ENCODE measurements around the gene CTDNEP1. TPM values are rescaled to one million over a fixed set of nuclear protein-coding genes. Genes with fewer than 3 reads are reported as not detected.

Gene CTDNEP1
- total RNA-seq, 2 experiments from 2014 or later: 159 to 160 TPM

DNA sequence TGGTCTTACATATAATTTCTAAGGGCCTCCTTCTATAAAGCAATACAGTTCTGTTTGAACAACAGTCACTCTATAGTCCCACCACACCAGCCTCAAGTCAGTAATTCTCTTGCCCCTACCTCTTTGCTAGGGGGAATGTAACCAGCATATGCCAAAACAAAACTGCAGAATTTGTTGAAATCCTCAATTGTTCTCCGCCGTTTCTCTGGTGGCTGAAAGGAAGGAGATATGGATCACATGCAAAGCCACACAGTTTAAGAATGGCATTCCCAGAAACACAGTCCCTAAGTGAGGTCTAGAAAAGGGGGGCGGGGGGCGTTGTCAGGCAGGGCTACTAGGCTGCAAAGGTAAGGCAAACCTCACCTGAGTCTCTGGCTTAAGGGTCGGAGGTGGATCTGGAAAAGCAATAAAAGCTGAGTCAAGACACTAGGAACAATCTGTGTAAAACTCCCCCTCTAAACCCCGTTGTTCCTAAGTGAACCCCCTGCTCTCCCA is 14.2 kb downstream of the CTDNEP1 start:
- intact Hi-C loops (cut with micrococcal nuclease): no loop called here
- CTCF ChIA-PET: interaction anchor here (0.8 to 7.2 kb wide), 2 partner anchors 17 to 59 kb away, joined by 3 to 41 read pairs; partner anchors contain the start of genes ACADVL and DLG4
- peaks cover 2% of the 10 kb centered on the region for H3K27me3 Mint-ChIP-seq
- TF ChIP-seq, protein P1, sequence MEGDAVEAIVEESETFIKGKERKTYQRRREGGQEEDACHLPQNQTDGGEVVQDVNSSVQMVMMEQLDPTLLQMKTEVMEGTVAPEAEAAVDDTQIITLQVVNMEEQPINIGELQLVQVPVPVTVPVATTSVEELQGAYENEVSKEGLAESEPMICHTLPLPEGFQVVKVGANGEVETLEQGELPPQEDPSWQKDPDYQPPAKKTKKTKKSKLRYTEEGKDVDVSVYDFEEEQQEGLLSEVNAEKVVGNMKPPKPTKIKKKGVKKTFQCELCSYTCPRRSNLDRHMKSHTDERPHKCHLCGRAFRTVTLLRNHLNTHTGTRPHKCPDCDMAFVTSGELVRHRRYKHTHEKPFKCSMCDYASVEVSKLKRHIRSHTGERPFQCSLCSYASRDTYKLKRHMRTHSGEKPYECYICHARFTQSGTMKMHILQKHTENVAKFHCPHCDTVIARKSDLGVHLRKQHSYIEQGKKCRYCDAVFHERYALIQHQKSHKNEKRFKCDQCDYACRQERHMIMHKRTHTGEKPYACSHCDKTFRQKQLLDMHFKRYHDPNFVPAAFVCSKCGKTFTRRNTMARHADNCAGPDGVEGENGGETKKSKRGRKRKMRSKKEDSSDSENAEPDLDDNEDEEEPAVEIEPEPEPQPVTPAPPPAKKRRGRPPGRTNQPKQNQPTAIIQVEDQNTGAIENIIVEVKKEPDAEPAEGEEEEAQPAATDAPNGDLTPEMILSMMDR (IDR thresholded peaks at IDR 0.05): no peak
- no peaks in the 10 kb centered on the region for H3K9me3 Mint-ChIP-seq
- H3K4me3 Mint-ChIP-seq: peak overlapping the region; percentile 96
- POLR2A ChIA-PET: interaction anchor here (0.7 to 15.6 kb wide), 8 partner anchors 9 to 451 kb away, joined by 3 to 261 read pairs (median 4); partner anchors contain the start of genes ACADVL, CTDNEP1, DLG4 and ELP5
- DNase-seq (no peak), ATAC-seq (no peak)
- H3K4me1 Mint-ChIP-seq (ENCODE audit: low read depth): peaks cover 56% of the 10 kb centered on the region
- H3K27ac Mint-ChIP-seq: peak overlapping the region; percentile 97
- H3K36me3 Mint-ChIP-seq (ENCODE audit: low read depth): peaks cover 32% of the 10 kb centered on the region

DNA sequence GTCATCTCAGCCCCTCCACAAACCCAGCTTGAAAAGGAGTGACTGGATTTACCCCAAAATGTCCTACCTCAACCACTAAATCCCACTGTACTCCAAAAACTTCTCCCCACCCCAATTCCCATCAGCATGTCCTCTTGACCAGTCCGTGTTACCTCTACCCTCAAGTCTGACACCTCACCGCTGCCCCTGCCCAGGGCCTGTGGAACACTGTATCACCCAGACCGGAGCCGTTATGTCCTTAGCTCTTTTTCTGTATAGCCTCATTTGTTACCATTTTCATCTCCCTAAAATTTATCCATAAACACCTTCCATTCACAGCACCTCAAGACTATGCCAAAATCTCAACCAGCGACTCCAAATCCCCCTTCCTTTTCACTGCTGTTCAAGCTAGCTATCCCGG is 14.7 kb downstream of the CTDNEP1 start:
- POLR2A ChIA-PET: interaction anchor here (1.6 to 15.6 kb wide), 4 partner anchors 13 to 46 kb away, joined by 3 to 261 read pairs (median 36); partner anchors contain the start of genes ACADVL, CTDNEP1, DLG4 and ELP5
- H3K4me1 Mint-ChIP-seq (ENCODE audit: low read depth): peaks cover 61% of the 10 kb centered on the region
- CTCF ChIA-PET: interaction anchor here (0.8 to 7.2 kb wide), 3 partner anchors 17 to 113 kb away, joined by 3 to 41 read pairs (median 3); partner anchors contain the start of genes ACADVL and DLG4
- H3K9me3 Mint-ChIP-seq: no peaks in the 10 kb centered on the region
- peaks cover 35% of the 10 kb centered on the region for H3K36me3 Mint-ChIP-seq (ENCODE audit: low read depth)
- H3K27me3 Mint-ChIP-seq: peaks cover 2% of the 10 kb centered on the region
- H3K4me3 Mint-ChIP-seq: peak overlapping the region; percentile 96
- intact Hi-C loops (cut with micrococcal nuclease): no loop called here
- DNase-seq: no peak
- ATAC-seq: no peak
- H3K27ac Mint-ChIP-seq: peak overlapping the region; percentile 97
- TF ChIP-seq, protein P1 (IDR thresholded peaks at IDR 0.05): no peak

DNA sequence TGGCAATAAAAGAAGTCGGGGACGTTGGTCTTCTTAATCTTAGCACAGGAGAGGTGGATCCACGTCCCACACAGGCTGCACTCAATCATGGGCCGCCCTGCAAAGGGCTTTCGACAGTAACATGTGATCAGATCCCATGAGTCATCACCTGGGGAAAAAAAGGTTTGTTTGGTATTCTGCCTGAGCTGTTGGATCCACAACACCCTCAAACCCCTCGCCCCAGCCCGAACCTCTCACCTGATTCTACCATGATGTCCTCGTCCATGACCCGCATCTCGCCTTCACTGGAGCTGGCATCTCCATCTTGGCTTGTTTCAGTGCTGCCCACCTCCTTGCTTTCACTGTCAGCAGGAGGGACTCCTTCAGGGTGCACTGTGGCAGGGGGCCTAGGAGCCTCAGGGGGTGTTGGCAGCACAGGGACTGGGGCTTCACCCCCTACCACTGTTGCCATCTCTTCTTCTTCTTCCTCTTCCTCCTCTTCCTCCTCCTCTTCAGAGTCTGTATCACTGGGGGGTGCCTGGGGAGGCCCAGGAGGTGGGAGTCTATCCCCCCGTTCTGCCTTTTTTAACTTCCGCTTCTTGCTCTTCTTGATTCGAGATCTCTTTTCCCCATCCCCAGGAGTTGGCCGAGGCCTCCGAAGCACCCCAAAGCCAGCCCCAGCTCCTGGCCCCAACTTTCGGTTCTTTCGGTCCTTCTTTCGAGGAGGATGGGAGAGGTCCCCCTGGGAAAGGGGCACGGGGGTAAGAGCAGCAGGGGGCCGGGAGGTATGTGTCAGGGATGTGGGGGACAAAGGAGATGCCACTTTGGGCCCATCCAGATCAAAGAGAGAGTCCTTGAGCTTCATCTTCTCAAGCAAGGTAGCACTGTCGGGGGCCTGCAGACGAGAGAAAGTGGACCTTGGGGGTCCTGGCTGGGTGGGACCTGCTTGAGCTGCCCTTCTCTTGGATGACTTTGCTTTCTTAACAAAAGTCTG is 15.6 kb downstream of the CTDNEP1 start:
- peaks cover 55% of the 10 kb centered on the region for H3K4me1 Mint-ChIP-seq (ENCODE audit: low read depth)
- H3K27ac Mint-ChIP-seq: peak overlapping the region; percentile 53
- ChIA-PET POLR2A (interaction anchor here (1.1 to 15.6 kb wide), 4 partner anchors 14 to 16 kb away, joined by 3 to 261 read pairs (median 36); partner anchors contain the start of genes ACADVL, CTDNEP1, DLG4 and ELP5), CTCF (interaction anchor here (0.8 to 7.2 kb wide), 4 partner anchors 16 to 114 kb away, joined by 3 to 41 read pairs (median 12); partner anchors contain the start of genes ACADVL and DLG4)
- intact Hi-C loops (cut with micrococcal nuclease): no loop called here
- ATAC-seq: no peak
- TF ChIP-seq, protein P1 (IDR thresholded peaks at IDR 0.05): no peak
- peaks cover 37% of the 10 kb centered on the region for H3K36me3 Mint-ChIP-seq (ENCODE audit: low read depth)
- DNase-seq: no peak
- H3K9me3 Mint-ChIP-seq: no peaks in the 10 kb centered on the region
- H3K4me3 Mint-ChIP-seq: peak overlapping the region; percentile 99
- peaks cover 2% of the 10 kb centered on the region for H3K27me3 Mint-ChIP-seq

DNA sequence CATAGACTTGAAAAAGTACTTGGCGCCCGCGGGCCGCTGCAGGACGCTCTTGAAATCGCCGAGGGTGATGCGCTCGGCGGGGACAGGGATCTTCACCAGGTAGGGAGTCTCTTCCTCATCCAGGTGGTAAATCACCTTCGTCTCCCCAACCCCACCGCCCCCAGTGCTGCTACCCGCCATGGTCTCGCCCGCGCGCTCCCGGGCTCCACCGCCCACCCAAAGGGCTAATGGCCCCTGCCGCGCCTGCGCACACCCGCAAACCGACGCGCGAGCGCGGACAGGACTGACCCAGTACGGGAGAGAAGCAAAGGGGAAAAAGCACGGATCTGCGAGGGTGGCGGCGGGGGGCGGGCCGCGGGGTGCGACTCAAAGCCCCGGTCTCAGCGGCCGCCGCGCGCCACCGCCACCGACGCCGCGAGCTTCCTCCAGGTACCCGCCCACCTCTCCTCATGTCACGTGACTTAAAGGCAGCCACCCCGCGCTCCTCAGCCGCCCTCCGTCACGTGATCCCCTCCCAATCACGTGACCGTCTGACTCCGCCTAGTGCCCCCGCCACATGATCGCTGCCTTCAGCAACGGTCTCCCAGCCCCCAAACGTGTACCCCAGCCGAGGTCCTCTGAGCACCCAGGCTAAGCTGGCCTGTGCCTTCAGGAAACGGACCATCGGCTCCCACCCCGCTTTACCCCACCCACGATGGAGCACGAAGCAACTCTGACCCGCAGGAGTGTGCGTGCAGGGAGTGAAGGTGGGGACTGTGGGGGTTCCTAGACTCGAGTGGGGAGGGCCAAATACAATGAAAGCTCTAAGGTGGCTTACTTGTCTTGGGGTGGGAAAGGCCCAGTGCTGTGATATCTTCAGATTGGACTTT is 17.2 kb downstream of the CTDNEP1 start, which contains the start of gene DVL2:
TSS of gene DVL2 (minus strand) at position 435 of the 869 bp plus-strand sequence. CDS start at position 180, 255 bp downstream.
- intact Hi-C loops (cut with micrococcal nuclease): no loop called here
- H3K4me1 Mint-ChIP-seq (ENCODE audit: low read depth): peaks cover 44% of the 10 kb centered on the region
- no peaks in the 10 kb centered on the region for H3K9me3 Mint-ChIP-seq
- H3K27ac Mint-ChIP-seq: peak within 1 kb of the TSS; percentile 96
- ChIA-PET CTCF (interaction anchor here (1.0 to 4.3 kb wide), 3 partner anchors 14 to 188 kb away, joined by 4 to 22 read pairs (median 5); partner anchors contain the start of genes ACADVL and DLG4), POLR2A (interaction anchor here (0.8 to 15.6 kb wide), 9 partner anchors 9 to 252 kb away, joined by 3 to 261 read pairs (median 4); partner anchors contain the start of genes ACADVL, DLG4 and GABARAP)
- H3K36me3 Mint-ChIP-seq (ENCODE audit: low read depth): peaks cover 43% of the 10 kb centered on the region
- ATAC-seq (peak; percentile 48), DNase-seq (peak; percentile 98)
- TF ChIP-seq, protein P1 (IDR thresholded peaks at IDR 0.05): no peak
- H3K27me3 Mint-ChIP-seq: peaks cover 2% of the 10 kb centered on the region
- peak within 1 kb of the TSS; percentile 99 for H3K4me3 Mint-ChIP-seq
